ENCODE results near the gene DLG5.

Gene DLG5

DNA sequence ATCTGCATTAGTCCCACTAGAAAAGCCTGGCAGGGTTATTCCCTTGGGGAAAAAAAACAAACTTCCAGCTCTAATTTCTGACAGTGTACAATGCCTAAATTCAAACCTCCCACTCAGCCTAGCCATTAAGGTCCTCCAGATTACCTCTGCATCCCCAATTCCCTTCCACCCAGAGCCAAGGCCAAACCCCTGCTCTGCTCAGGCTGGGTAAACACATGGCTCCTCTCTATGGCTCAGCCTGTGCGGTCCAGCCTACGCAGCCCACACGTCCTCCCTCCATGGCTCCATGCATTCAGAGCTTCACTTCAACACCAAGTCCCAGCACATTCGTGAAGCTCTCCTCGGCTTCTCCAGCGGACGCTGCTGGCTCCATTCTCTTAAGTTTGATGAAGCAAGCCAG lies 5.2 kb downstream of the DLG5 start:
- no peaks in the 10 kb centered on the region for H3K27me3 ChIP-seq (ENCODE audit: insufficient read depth, insufficient read length)
- H3K4me3 ChIP-seq (ENCODE audit: insufficient read length, low read depth), result no peak overlapping the region
- no peak overlapping the region for H3K9ac ChIP-seq (ENCODE audit: insufficient read length, low read depth)
- peaks cover 25% of the 10 kb centered on the region for H3K36me3 ChIP-seq (ENCODE audit: insufficient read depth, insufficient read length, low read length)
- H3K9me3 ChIP-seq (ENCODE audit: insufficient read depth, low read length), result no peaks in the 10 kb centered on the region
- TF ChIP-seq ZNF274 (IDR thresholded peaks at IDR 0.05; ENCODE audit: low read depth, low read length) (no peak), SUZ12 (IDR thresholded peaks at IDR 0.05; ENCODE audit: extremely low read depth, insufficient read depth, insufficient read length) (no peak), YY1 (IDR thresholded peaks at IDR 0.05; ENCODE audit: insufficient read depth, insufficient read length) (no peak)
- DNase-seq (ENCODE audit: low read depth, low spot score), result no peak
- H3K4me1 ChIP-seq (ENCODE audit: insufficient read depth, insufficient read length), result peaks cover 2% of the 10 kb centered on the region

DNA sequence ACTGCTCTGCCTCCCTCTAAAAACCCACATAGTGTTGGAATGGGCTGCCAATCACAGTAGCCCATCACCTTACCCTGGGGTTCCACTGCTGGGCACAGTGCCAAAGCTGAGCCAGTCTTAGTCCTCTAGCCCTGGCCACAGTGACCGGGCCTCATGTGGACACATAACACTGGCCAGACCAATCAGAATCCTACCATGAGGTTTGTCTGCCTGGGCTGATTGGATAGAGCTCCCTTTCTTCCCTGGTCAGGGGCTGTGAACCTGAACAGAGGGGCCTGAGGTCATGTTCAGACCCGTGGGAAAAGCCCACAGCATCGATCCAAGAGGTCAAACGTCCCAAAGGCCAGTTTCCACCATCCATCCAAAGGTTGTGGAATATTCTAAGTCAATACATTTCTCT lies 6.1 kb downstream of the DLG5 start:
- peaks cover 25% of the 10 kb centered on the region for H3K36me3 ChIP-seq (ENCODE audit: insufficient read depth, insufficient read length, low read length)
- H3K4me1 ChIP-seq (ENCODE audit: insufficient read depth, insufficient read length), result peaks cover 2% of the 10 kb centered on the region
- no peaks in the 10 kb centered on the region for H3K9me3 ChIP-seq (ENCODE audit: insufficient read depth, low read length)
- DNase-seq (ENCODE audit: low read depth, low spot score), result no peak
- no peak overlapping the region for H3K4me3 ChIP-seq (ENCODE audit: insufficient read length, low read depth)
- H3K27me3 ChIP-seq (ENCODE audit: insufficient read depth, insufficient read length), result no peaks in the 10 kb centered on the region
- TF ChIP-seq YY1 (IDR thresholded peaks at IDR 0.05; ENCODE audit: insufficient read depth, insufficient read length) (no peak), SUZ12 (IDR thresholded peaks at IDR 0.05; ENCODE audit: extremely low read depth, insufficient read depth, insufficient read length) (no peak), ZNF274 (IDR thresholded peaks at IDR 0.05; ENCODE audit: low read depth, low read length) (no peak)
- H3K9ac ChIP-seq (ENCODE audit: insufficient read length, low read depth), result no peak overlapping the region

DNA sequence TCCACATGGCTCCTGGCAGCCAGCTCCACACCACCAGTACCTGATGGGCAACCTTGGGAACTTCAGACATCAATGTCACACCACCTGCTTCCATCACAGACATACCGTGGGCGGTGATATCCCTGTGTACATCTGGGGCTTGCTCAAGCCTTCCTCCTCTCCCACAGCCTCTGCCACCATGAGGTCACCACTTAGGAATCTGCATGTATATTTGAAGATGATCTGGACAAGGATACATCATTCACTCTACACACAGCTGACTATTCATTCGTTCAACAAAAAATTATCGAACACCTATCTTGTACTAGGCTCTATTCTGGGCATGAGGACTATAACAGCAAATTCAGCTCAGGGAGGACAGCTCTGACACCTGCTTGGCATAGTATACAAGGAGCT lies 6.8 kb downstream of the DLG5 start:
- Histone ChIP-seq H3K36me3 (ENCODE audit: insufficient read depth, insufficient read length, low read length) (peaks cover 25% of the 10 kb centered on the region), H3K9ac (ENCODE audit: insufficient read length, low read depth) (no peak overlapping the region), H3K9me3 (ENCODE audit: insufficient read depth, low read length) (no peaks in the 10 kb centered on the region), H3K4me3 (ENCODE audit: insufficient read length, low read depth) (no peak overlapping the region), H3K27me3 (ENCODE audit: insufficient read depth, insufficient read length) (no peaks in the 10 kb centered on the region), H3K4me1 (ENCODE audit: insufficient read depth, insufficient read length) (peaks cover 2% of the 10 kb centered on the region)
- no peak for DNase-seq (ENCODE audit: low read depth, low spot score)
- no peak for TF ChIP-seq YY1 (IDR thresholded peaks at IDR 0.05; ENCODE audit: insufficient read depth, insufficient read length)
- TF ChIP-seq SUZ12 (IDR thresholded peaks at IDR 0.05; ENCODE audit: extremely low read depth, insufficient read depth, insufficient read length), result no peak
- TF ChIP-seq ZNF274 (IDR thresholded peaks at IDR 0.05; ENCODE audit: low read depth, low read length), result no peak

DNA sequence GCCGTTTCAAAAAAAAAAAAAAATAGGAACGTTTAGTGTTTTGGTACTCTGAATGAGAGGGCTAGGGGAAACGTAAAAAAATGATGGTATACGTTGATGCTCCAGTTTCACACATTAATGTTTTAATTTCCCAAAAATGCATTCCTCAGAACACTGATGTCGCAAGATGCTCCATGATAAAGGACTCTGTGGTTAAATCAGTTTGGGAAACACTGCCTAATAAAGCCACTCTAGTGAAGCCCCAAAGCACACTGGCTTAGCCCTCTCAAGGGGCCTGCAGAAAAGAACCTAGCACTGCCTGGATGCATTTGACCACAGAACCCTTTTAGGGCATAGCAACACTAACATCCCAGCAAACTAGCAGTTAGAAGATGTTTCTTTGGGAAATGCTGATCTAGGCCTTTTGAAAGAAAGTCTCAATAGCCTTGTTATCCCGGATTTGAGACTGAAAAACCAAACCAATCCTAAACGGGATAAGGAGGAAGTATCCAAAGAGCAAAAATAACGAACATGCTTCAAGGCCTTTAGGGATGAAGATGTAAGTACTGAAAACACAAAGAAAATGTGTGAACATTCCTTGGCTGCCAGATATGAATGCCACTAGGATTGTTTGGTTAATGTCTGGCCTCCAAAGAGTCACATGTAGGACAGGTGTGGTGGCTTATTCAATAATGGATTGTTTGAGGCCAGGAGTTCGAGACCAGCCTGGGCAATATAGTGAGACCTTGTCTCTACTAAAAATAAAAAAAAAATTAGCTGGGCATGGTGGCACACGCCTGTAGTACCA lies 11.0 kb downstream of the DLG5 start:
- peaks cover 2% of the 10 kb centered on the region for H3K4me1 ChIP-seq (ENCODE audit: insufficient read depth, insufficient read length)
- H3K36me3 ChIP-seq (ENCODE audit: insufficient read depth, insufficient read length, low read length), result peaks cover 2% of the 10 kb centered on the region
- H3K9me3 ChIP-seq (ENCODE audit: insufficient read depth, low read length), result no peaks in the 10 kb centered on the region
- no peak overlapping the region for H3K9ac ChIP-seq (ENCODE audit: insufficient read length, low read depth)
- no peaks in the 10 kb centered on the region for H3K27me3 ChIP-seq (ENCODE audit: insufficient read depth, insufficient read length)
- no peak overlapping the region for H3K4me3 ChIP-seq (ENCODE audit: insufficient read length, low read depth)
- no peak for DNase-seq (ENCODE audit: low read depth, low spot score)
- no peak for TF ChIP-seq ZNF274 (IDR thresholded peaks at IDR 0.05; ENCODE audit: low read depth, low read length)

DNA sequence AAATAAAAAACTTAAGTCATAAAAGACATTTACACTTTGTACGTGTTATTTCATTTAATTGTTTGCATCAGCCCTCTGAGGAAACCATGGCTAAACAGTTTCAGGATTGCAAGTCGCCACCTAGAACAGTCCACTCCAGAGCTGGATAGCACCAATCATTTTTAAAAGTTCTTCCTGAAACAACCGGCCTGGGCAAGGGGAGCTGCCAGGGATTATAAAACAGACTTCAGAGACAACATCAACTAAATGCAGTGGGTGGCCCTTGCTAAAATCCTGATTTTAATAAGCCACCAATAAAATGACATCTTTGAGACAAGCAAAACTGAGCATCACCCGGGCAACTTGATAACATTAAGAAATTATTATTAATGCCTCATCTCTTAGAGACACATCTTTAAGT lies 13.5 kb downstream of the DLG5 start:
- H3K27me3 ChIP-seq (ENCODE audit: insufficient read depth, insufficient read length), result no peaks in the 10 kb centered on the region
- no peak for DNase-seq (ENCODE audit: low read depth, low spot score)
- H3K4me3 ChIP-seq (ENCODE audit: insufficient read length, low read depth), result no peak overlapping the region
- no peak overlapping the region for H3K9ac ChIP-seq (ENCODE audit: insufficient read length, low read depth)
- no peaks in the 10 kb centered on the region for H3K9me3 ChIP-seq (ENCODE audit: insufficient read depth, low read length)
- TF ChIP-seq YY1 (IDR thresholded peaks at IDR 0.05; ENCODE audit: insufficient read depth, insufficient read length), result no peak
- TF ChIP-seq ZNF274 (IDR thresholded peaks at IDR 0.05; ENCODE audit: low read depth, low read length), result no peak
- TF ChIP-seq SUZ12 (IDR thresholded peaks at IDR 0.05; ENCODE audit: extremely low read depth, insufficient read depth, insufficient read length), result no peak
- peaks cover 6% of the 10 kb centered on the region for H3K4me1 ChIP-seq (ENCODE audit: insufficient read depth, insufficient read length)
- H3K36me3 ChIP-seq (ENCODE audit: insufficient read depth, insufficient read length, low read length), result no peaks in the 10 kb centered on the region

DNA sequence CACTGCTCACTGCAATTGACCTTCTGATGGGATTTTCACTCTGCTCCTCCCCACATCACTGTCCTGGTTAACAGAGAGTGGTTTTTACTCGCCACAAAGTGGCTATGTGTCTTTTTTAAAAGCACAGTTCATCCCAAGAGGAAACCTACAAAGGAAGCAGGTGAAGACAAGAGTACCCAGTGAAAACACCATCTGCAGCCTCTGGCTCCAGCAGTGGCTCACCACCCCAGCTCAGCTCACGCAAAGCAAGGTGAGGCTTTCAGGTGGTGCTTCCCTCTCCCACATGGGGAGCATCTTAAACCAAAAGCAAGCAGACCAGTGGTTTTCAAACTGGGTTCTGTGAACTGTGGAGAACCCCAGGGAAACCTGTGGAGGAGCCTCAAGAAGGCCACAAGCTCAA lies 14.0 kb downstream of the DLG5 start:
- Histone ChIP-seq H3K36me3 (ENCODE audit: insufficient read depth, insufficient read length, low read length) (peaks cover under 1% of the 10 kb centered on the region), H3K4me1 (ENCODE audit: insufficient read depth, insufficient read length) (peaks cover 6% of the 10 kb centered on the region), H3K27me3 (ENCODE audit: insufficient read depth, insufficient read length) (no peaks in the 10 kb centered on the region), H3K4me3 (ENCODE audit: insufficient read length, low read depth) (no peak overlapping the region), H3K9ac (ENCODE audit: insufficient read length, low read depth) (no peak overlapping the region), H3K9me3 (ENCODE audit: insufficient read depth, low read length) (no peaks in the 10 kb centered on the region)
- no peak for TF ChIP-seq ZNF274 (IDR thresholded peaks at IDR 0.05; ENCODE audit: low read depth, low read length)
- TF ChIP-seq SUZ12 (IDR thresholded peaks at IDR 0.05; ENCODE audit: extremely low read depth, insufficient read depth, insufficient read length), result no peak
- TF ChIP-seq YY1 (IDR thresholded peaks at IDR 0.05; ENCODE audit: insufficient read depth, insufficient read length), result no peak
- no peak for DNase-seq (ENCODE audit: low read depth, low spot score)

DNA sequence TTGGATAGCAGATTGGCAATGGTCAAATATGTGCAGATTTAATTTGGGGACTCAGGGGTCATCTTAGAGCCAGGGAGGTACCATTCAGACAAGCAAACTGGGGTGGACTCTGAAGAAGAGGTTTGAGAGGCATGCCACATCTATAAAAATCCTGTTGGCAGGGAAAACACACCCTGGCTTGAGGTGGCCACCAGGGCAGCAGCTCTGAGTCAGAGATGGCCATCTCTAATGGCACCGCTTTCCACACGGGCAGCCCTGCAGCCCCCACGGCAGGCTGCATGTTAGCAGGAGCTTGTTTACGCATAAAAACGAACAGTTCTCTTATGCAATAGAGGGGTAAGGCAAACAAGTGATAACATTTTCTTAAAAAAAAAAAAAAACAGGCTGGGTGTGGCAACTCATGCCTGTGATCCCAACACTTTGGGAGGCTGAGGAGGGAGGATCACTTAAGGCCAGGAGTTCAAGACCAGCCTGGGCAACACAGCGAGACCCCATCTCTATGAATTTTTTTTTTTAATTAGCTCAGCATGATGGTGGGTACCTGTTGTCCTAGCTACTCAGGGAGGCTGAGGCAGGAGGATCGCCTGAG lies 14.9 kb downstream of the DLG5 start:
- Histone ChIP-seq H3K9ac (ENCODE audit: insufficient read length, low read depth) (no peak overlapping the region), H3K9me3 (ENCODE audit: insufficient read depth, low read length) (no peaks in the 10 kb centered on the region), H3K4me3 (ENCODE audit: insufficient read length, low read depth) (no peak overlapping the region), H3K4me1 (ENCODE audit: insufficient read depth, insufficient read length) (peaks cover 6% of the 10 kb centered on the region), H3K36me3 (ENCODE audit: insufficient read depth, insufficient read length, low read length) (peaks cover 10% of the 10 kb centered on the region), H3K27me3 (ENCODE audit: insufficient read depth, insufficient read length) (no peaks in the 10 kb centered on the region)
- no peak for TF ChIP-seq ZNF274 (IDR thresholded peaks at IDR 0.05; ENCODE audit: low read depth, low read length)
- DNase-seq (ENCODE audit: low read depth, low spot score), result no peak
